K562 (cell line): ENCODE data around the gene CYP46A1. TPM values are rescaled to one million over a fixed set of nuclear protein-coding genes. Genes with fewer than 3 reads are reported as not detected.

Experiments
- ATAC-seq: fragments of 200-7000 bp; cut with Tn5 transposase; 3 replicates; pipeline ENCODE4 v1.9.1; 2020; ENCODE audit warnings: moderate library complexity
- BruUV-seq: library from RNA; stranded (reverse); fragments of 400-500 nt; replicated peaks from 2 replicates; lab custom pipeline; 2021; lab: Mats Ljungman, UMichigan
- CTCF ChIA-PET: fragments of 300-600 bp; formaldehyde crosslinking; extraction: SDS; loops from one replicate; lab custom pipeline; 2021; ENCODE audit warnings: low intra/inter-chr PET ratio; lab: Yijun Ruan, JAX
- POLR2A ChIA-PET: fragments of 300-600, 350-650 bp; sonication (Branson Sonifier 250); formaldehyde crosslinking; extraction: SDS; loops from one replicate; lab custom pipeline; 2021; ENCODE audit warnings: antibody characterized with exemption, inconsistent platforms; lab: Yijun Ruan, JAX
- DNase-seq, 4 experiments: peaks; one replicate each; pipeline versions ENCODE4 v3.0.0 to v3.0.0-alpha.2; 2011 to 2018; ENCODE audit warnings: low spot score in 3 of 4, mixed read lengths in 3 of 4; ENCODE audit errors: extremely low read depth in 1 of 4
- FAIRE-seq: peaks from 2 replicates; lab custom pipeline; 2011; peaks lifted over from hg19 to GRCh38; lab: Jason Lieb, UNC
- H2AFZ ChIP-seq: 2 replicates; pipeline ENCODE4 v1.6.0; 2011; ENCODE audit warnings: low read depth, low read length, control low read depth, inconsistent platforms
- H3K27ac ChIP-seq: fragments of 200-600 bp; 3 replicates; pipeline ENCODE4 v1.8.0; 2011; ENCODE audit warnings: low read depth, mild to moderate bottlenecking, control low read depth, inconsistent platforms, low read length, moderate library complexity, mixed read lengths; ENCODE audit errors: extremely low read depth
- H3K27me3 ChIP-seq, 2 experiments: fragments of 300-600 bp in 1 of 2; 2 replicates in 1 of 2; 3 replicates in 1 of 2; pipeline versions ENCODE4 v1.6.0 to v1.8.0; 2011; ENCODE audit warnings: inconsistent platforms in 2 of 2, low read length in 2 of 2, mild to moderate bottlenecking in 1 of 2, mixed read lengths in 1 of 2, moderate library complexity in 1 of 2; ENCODE audit not compliant: control insufficient read depth in 2 of 2, insufficient read depth in 2 of 2
- H3K36me3 ChIP-seq: fragments of 300-600 bp; 3 replicates; pipeline ENCODE4 v1.8.0; 2011; ENCODE audit warnings: mild to moderate bottlenecking, low read length, inconsistent platforms; ENCODE audit not compliant: control insufficient read depth, insufficient read depth
- H3K4me1 ChIP-seq, 2 experiments: fragments of 200-600 bp in 1 of 2; replicated peaks in 1 of 2; 2 replicates in 1 of 2; 3 replicates in 1 of 2; pipeline versions ENCODE4 v1.5.1 to v1.8.0; 2011; ENCODE audit warnings: inconsistent platforms in 2 of 2, low read length in 2 of 2, mild to moderate bottlenecking in 1 of 2, mixed read lengths in 1 of 2, moderate library complexity in 1 of 2; ENCODE audit not compliant: control insufficient read depth in 2 of 2, insufficient read depth in 2 of 2
- H3K4me2 ChIP-seq: 2 replicates; pipeline ENCODE4 v1.6.1; 2011; ENCODE audit warnings: low read length, control low read depth, inconsistent platforms, mixed read lengths; ENCODE audit not compliant: insufficient read depth
- H3K4me3 ChIP-seq: fragments of 200-600 bp; sonication (generic), shearing (Covaris generic); 2 replicates; pipeline ENCODE4 v1.5.1; 2016; ENCODE audit warnings: control low read depth, inconsistent platforms
- H3K79me2 ChIP-seq: fragments of 200-600 bp; 3 replicates; pipeline ENCODE4 v1.8.0; 2011; ENCODE audit warnings: low read length, inconsistent platforms; ENCODE audit not compliant: control insufficient read depth, insufficient read depth
- H3K9ac ChIP-seq, 2 experiments: 2 replicates each; pipeline versions ENCODE4 v1.6.0 to v1.6.1; 2011; ENCODE audit warnings: low read depth in 2 of 2, low read length in 2 of 2, control low read depth in 1 of 2, inconsistent platforms in 1 of 2, mild to moderate bottlenecking in 1 of 2, mixed read lengths in 1 of 2; ENCODE audit not compliant: insufficient read depth in 1 of 2
- H3K9me1 ChIP-seq: one replicate; pipeline ENCODE4 v1.6.0; 2011; ENCODE audit warnings: inconsistent platforms, mild to moderate bottlenecking, low read length, moderate library complexity; ENCODE audit not compliant: control insufficient read depth, insufficient read depth
- H3K9me3 ChIP-seq: replicated peaks from 2 replicates; pipeline ENCODE4 v1.5.1; 2011; ENCODE audit warnings: low read depth, low read length, inconsistent platforms; ENCODE audit not compliant: control insufficient read depth, insufficient read depth
- H4K20me1 ChIP-seq: replicated peaks from 2 replicates; pipeline ENCODE4 v1.6.1; 2011; ENCODE audit warnings: low read length, inconsistent platforms, mixed read lengths; ENCODE audit not compliant: control insufficient read depth, insufficient read depth
- FOXK1 ChIP-seq: sonication (generic); formaldehyde crosslinking; IDR thresholded peaks from 2 replicates; pipeline ENCODE4 v1.8.0; 2022; ENCODE audit warnings: missing genetic modification reagents, mild to moderate bottlenecking, borderline replicate concordance
- NEUROD1 ChIP-seq: fragments of 150-350 bp; IDR thresholded peaks from 2 replicates; pipeline ENCODE4 v1.6.1; 2014; ENCODE audit warnings: borderline replicate concordance, low read length, low read depth; ENCODE audit not compliant: partially characterized antibody
- PCBP2 ChIP-seq: fragments of 200-400 bp; formaldehyde crosslinking; IDR thresholded peaks from 2 replicates; pipeline ENCODE4 v1.6.1; 2018; ENCODE audit warnings: low read length, low read depth, mild to moderate bottlenecking, moderate library complexity; ENCODE audit not compliant: poor library complexity, severe bottlenecking
- RNF2 ChIP-seq: sonication (generic); IDR thresholded peaks from 2 replicates; pipeline ENCODE4 v1.6.1; 2016
- SRSF1 ChIP-seq: fragments of 200-400 bp; formaldehyde crosslinking; IDR thresholded peaks from 2 replicates; pipeline ENCODE4 v1.6.1; 2017; ENCODE audit warnings: mild to moderate bottlenecking, low read depth, low read length, moderate library complexity
- TAF1 ChIP-seq: IDR thresholded peaks from 2 replicates; pipeline ENCODE4 v1.6.1; 2011; ENCODE audit warnings: mild to moderate bottlenecking, low read length, moderate library complexity; ENCODE audit not compliant: insufficient read depth, control insufficient read depth, severe bottlenecking; ENCODE audit errors: extremely low read depth
- ZNF311 ChIP-seq: fragments of 250-450 bp; sonication (Bioruptor Pico); IDR thresholded peaks from 2 replicates; pipeline ENCODE4 v1.4.0; 2020; ENCODE audit warnings: mild to moderate bottlenecking, moderate library complexity
- ZNF780A ChIP-seq: fragments of 250-450 bp; sonication (Bioruptor Pico); IDR thresholded peaks from 2 replicates; pipeline ENCODE4 v1.5.0; 2021; ENCODE audit warnings: mild to moderate bottlenecking
- WGBS: fragments of 100-300 bp; shearing (Covaris generic); methylation state at CpG from one replicate; pipeline ENCODE4 v1.1.6; 2016; ENCODE audit warnings: low coverage, mixed read lengths; ENCODE audit not compliant: insufficient coverage; ENCODE audit errors: missing lambda C conversion rate; 5-methylcytosine and 5-hydroxymethylcytosine counted together
- in situ Hi-C: fragments of 300-500 bp; cut with MboI; formaldehyde crosslinking; loops from 4 replicates; pipeline ENCODE4 v1.15.0; 2018; ENCODE audit warnings: inconsistent platforms, mixed read lengths
- intact Hi-C: fragments of 100-400 bp; cut with micrococcal nuclease; formaldehyde crosslinking; loops from 2 replicates; pipeline ENCODE4 v1.14.2; 2022
- polyA plus RNA-seq, 8 experiments: library from polyadenylated mRNA; depleted of rRNA in 4 of 8; stranded (reverse) in 5 of 8; unstranded in 3 of 8; fragments of >200 nt; fragmentation: Nextera tagmentation in 2 of 8; fragmentation: Illumina TruSeq in 1 of 8; extraction: Ambion mirVana in 2 of 8; extraction: Trizol in 1 of 8; gene quantifications; 2 replicates each; pipeline versions ENCODE4 v1.2.1 to v1.2.3, GENCODE V29; 2011 to 2014; ENCODE audit warnings: inconsistent platforms in 1 of 8, missing spikeins in 1 of 8
- total RNA-seq, 7 experiments: library from RNA; depleted of rRNA in 6 of 7; stranded (reverse); fragments of >200 nt in 6 of 7; fragmentation: Illumina TruSeq in 2 of 7; extraction: Trizol in 2 of 7; gene quantifications; 2 replicates each; pipeline versions ENCODE4 v1.2.1 to v1.2.3, GENCODE V29; 2011 to 2021; ENCODE audit warnings: low replicate concordance in 1 of 7
- TF ChIP-seq, protein P1 (sequence below): fragments of 200-800 bp; sonication (Bioruptor generic); IDR thresholded peaks from 2 replicates; pipeline ENCODE4 v1.6.1; 2017; ENCODE audit warnings: missing genetic modification characterization, missing compliant biosample characterization
- TF ChIP-seq, protein P2 (sequence below): fragments of 200-800 bp; sonication (Bioruptor generic); IDR thresholded peaks from 2 replicates; pipeline ENCODE4 v1.6.1; 2016; ENCODE audit warnings: missing genetic modification characterization, missing compliant biosample characterization

Gene CYP46A1
- total and polyA plus RNA-seq, 9 of the 15 experiments (the other 6 are each of a cell fraction or from before 2014, with no cell fraction given) = not detected

- BruUV-seq = no TSS peak
- no peak overlapping the region for H3K4me3 ChIP-seq
- no peak for DNase-seq
- no peaks in the 10 kb centered on the region for H3K9me3 ChIP-seq
- H4K20me1 ChIP-seq = no peaks in the 10 kb centered on the region; the same call in 1 of the 2 replicates
- FAIRE-seq = no peak
- WGBS = 16% methylated on average over 20 of the region's 21 CpGs
- no peak for ATAC-seq
- H2AFZ ChIP-seq = no peak overlapping the region
- intact Hi-C loops (no loop called here), in situ Hi-C loops (no loop called here)
- TF ChIP-seq, protein P1, sequence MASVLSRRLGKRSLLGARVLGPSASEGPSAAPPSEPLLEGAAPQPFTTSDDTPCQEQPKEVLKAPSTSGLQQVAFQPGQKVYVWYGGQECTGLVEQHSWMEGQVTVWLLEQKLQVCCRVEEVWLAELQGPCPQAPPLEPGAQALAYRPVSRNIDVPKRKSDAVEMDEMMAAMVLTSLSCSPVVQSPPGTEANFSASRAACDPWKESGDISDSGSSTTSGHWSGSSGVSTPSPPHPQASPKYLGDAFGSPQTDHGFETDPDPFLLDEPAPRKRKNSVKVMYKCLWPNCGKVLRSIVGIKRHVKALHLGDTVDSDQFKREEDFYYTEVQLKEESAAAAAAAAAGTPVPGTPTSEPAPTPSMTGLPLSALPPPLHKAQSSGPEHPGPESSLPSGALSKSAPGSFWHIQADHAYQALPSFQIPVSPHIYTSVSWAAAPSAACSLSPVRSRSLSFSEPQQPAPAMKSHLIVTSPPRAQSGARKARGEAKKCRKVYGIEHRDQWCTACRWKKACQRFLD (CRISPR knock-in tag) = no peak
- TF ChIP-seq PCBP2 = no peak
- no peak for TF ChIP-seq TAF1
- TF ChIP-seq NEUROD1 = no peak
- TF ChIP-seq, protein P2, sequence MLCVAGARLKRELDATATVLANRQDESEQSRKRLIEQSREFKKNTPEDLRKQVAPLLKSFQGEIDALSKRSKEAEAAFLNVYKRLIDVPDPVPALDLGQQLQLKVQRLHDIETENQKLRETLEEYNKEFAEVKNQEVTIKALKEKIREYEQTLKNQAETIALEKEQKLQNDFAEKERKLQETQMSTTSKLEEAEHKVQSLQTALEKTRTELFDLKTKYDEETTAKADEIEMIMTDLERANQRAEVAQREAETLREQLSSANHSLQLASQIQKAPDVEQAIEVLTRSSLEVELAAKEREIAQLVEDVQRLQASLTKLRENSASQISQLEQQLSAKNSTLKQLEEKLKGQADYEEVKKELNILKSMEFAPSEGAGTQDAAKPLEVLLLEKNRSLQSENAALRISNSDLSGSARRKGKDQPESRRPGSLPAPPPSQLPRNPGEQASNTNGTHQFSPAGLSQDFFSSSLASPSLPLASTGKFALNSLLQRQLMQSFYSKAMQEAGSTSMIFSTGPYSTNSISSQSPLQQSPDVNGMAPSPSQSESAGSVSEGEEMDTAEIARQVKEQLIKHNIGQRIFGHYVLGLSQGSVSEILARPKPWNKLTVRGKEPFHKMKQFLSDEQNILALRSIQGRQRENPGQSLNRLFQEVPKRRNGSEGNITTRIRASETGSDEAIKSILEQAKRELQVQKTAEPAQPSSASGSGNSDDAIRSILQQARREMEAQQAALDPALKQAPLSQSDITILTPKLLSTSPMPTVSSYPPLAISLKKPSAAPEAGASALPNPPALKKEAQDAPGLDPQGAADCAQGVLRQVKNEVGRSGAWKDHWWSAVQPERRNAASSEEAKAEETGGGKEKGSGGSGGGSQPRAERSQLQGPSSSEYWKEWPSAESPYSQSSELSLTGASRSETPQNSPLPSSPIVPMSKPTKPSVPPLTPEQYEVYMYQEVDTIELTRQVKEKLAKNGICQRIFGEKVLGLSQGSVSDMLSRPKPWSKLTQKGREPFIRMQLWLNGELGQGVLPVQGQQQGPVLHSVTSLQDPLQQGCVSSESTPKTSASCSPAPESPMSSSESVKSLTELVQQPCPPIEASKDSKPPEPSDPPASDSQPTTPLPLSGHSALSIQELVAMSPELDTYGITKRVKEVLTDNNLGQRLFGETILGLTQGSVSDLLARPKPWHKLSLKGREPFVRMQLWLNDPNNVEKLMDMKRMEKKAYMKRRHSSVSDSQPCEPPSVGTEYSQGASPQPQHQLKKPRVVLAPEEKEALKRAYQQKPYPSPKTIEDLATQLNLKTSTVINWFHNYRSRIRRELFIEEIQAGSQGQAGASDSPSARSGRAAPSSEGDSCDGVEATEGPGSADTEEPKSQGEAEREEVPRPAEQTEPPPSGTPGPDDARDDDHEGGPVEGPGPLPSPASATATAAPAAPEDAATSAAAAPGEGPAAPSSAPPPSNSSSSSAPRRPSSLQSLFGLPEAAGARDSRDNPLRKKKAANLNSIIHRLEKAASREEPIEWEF (CRISPR knock-in tag) = no peak
- TF ChIP-seq ZNF780A (CRISPR knock-in tag) = no peak
- no peak for TF ChIP-seq SRSF1
- TF ChIP-seq ZNF311 (CRISPR knock-in tag) = no peak
- no peak for TF ChIP-seq RNF2
- TF ChIP-seq FOXK1 = no peak
- H3K4me2 ChIP-seq = no peak overlapping the region
- H3K27ac ChIP-seq = no peak overlapping the region
- H3K4me1 ChIP-seq = no peaks in the 10 kb centered on the region; a peak in 1 of 5 replicates
- H3K9me1 ChIP-seq = no peaks in the 10 kb centered on the region
- H3K27me3 ChIP-seq = peaks cover 3 to 78% of the 10 kb centered on the region in 2 experiments; a peak in 4 of 5 replicates
- no peaks in the 10 kb centered on the region for H3K36me3 ChIP-seq
- no peaks in the 10 kb centered on the region for H3K79me2 ChIP-seq
- POLR2A ChIA-PET = no interaction called here
- no peak overlapping the region for H3K9ac ChIP-seq
- CTCF ChIA-PET = no interaction called here
These were observed 72.7 kb downstream of the CYP46A1 start for GRCh38 chr14:99756796-99757195.
